Dedifferentiated amniotic fluid mesenchymal stem cell (primary cell): ENCODE data around the gene FAM117B.
A peak's percentile ranks its signal among the peaks of the same experiment; 100 is the strongest.
"Not testable (repeated sequence)": the region's sequence is repeated elsewhere in the genome, so short reads cannot be mapped to it uniquely, and the experiment has no call there.

ENCODE experiments used
- DNase-seq: peaks from one replicate; pipeline ENCODE4 v3.0.0-alpha.2; 2016; ENCODE audit errors: extremely low spot score

The FAM117B gene

DNA sequence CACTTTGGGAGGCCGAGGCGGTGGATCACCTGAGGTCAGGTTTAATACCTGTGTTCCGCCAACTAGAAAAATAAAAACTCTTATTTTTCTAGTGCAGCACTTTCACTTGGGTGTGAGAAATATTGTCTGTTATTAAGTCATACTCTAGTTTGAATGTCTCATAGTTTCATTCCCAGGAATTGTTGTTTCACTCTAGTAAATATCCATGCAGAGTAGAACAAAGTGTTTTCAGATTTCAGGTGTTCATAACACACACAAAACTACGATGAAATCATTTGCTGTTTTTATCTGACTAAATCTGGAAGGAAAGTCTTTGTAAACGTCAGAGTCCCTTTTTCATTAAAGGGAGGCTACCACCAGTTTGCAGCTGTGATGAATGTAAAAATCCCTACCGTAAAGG is 4.0 kb downstream of the FAM117B start:
- no peak for DNase-seq

DNA sequence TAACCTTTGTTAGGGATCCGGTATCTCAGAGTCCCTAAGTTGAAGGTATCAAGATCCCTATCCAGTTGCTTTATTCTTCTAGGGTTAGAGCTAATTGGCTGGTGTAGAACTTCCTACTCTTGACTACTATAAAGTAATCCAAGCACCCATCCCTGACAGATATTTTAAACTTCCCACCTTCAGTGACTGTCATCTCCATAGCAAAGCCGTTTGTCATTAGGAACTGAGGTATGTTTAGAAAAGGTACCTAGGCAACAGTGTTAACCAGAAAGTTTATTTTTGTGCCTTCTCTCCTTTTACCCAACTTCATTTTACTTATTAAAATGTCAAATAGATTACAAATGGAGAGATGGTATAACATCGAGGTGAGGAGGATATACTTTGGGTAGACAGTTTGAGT is 4.5 kb downstream of the FAM117B start:
- no peak for DNase-seq

DNA sequence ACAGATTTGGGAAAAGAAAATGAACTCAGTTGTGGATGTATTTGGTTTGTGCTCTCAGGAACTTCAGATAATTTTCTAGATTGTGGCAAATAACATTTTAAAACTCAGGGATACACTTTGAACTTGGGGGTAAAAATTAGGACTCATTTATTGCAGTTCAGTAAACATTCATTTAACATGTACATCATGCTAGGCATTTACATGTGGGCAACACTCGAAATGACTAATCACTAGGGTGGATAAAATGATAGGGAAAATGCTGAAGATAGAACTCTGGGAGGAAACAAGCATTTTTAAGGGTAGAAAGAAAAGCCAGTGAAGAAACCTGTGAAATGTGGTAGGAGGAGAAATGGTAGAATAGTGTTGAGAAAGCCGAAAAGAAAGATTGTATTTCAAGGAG is 7.8 kb downstream of the FAM117B start:
- DNase-seq: no peak

DNA sequence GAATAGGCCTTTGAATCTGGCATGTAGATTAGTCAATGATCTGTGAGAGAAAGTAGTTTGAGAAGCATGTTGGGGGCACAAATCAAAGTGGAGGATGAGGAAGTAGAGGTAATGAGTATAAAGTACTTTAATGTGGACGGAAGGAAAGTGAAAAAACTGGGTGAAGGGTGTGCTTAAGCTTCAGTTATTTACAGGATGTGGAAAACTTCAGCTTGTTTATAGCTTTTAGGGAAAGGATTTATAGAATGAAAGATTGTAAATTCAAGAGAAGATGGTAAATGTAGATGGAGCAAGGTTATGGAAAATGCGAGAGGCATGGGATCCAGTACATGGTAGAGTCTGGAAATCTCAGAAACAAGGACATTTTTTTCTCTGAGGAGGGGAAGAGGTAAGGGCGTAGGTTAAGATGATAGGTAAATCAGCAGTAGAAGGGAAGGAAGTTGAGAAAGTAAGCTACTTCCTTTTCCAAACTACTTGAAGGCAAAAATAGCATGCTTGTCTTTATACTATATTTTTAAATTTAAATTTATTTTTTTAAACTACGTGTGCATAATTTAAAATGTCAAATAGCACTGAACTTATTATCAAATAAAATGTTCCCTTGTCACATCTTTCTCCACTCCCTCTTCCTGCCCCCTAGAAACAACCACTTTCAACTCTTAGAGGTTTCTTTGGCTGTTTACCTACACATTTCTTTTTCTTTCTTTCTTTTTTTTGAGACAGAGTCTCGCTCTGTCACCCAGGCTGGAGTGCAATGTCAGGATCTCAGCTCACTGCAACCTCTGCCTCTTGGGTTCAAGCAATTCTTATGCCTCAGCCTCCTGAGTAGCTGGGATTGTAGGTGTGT is 8.5 kb downstream of the FAM117B start:
- DNase-seq: no peak

GRCh38 chr2:202652119-202652518 is 17.4 kb downstream of the FAM117B start:
- no peak for DNase-seq

GRCh38 chr2:202653890-202654289 is 19.1 kb downstream of the FAM117B start:
- DNase-seq: no peak

DNA sequence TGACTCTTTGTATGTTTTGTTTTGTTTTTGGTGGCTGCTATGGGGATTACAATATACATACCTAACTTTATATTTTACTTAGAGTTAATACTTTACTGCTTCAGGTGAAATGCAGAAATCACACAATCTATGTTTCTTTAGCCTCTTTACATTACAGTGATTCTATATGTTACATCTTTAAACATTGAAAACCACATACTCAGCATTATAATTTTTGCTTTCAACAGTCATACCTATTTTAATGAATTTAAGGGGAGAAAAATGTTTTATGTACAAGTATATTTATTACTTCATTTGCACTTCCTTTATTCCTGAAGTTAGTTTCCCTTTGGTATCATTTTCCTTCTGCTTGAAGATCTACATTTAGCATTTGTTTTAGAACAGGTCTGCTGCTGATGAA is 23.1 kb downstream of the FAM117B start:
- no peak for DNase-seq

GRCh38 chr2:202660796-202661195 is 26.0 kb downstream of the FAM117B start:
- no peak for DNase-seq

GRCh38 chr2:202669841-202670240 is 35.1 kb downstream of the FAM117B start:
- DNase-seq: no peak

DNA sequence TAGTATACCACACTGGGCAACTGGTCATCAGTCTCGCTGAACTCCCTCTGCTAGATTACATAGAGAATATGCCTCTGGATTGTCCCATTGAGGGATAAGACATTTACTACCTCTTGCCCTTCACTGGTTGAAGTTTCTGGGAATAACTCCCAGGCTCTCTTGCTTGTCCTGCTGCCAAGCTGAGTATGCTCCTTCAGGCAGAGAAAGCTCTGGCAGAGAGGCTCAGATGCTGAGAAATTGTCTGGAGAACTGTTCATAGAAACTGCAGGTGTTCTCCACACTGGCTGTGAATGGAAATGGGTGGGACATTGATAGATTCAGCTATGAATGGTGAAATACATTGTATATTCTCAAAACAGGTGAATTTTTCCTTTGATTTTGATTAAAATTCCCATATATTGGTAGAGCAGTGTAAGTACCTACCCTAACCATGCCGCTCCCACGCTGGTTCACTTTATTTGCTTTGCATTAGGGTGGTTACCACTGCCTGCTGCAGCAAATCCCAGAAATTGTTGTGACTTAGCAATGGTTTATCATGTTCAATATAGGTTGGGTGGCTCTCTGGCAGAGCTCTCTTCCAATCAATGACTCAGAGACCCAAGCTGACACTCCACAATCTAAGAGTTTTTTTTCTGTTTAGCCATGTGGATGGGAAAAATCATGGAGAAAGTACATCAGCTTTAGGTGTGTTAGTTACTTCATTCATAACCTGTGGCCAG is 36.7 kb downstream of the FAM117B start:
- DNase-seq: no peak

GRCh38 chr2:202675097-202675496 is 40.3 kb downstream of the FAM117B start:
- DNase-seq: not testable (repeated sequence)

DNA sequence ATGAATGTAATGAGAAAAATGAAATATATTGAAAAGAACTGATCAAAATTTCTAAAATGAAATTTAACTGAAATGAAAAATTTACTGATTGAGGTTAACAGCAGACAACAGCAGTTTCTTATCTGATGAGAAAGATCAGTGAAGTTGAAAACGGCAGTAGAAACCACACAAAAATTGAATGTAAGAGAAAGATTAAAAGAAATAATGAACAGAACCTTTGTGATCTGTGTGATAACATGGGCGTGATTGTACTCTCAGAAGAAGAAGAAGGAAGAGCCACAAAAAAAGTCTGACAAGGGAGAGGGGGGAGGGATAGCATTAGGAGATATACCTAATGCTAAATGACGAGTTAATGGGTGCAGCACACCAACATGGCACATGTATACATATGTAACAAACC is 45.2 kb downstream of the FAM117B start:
- no peak for DNase-seq

DNA sequence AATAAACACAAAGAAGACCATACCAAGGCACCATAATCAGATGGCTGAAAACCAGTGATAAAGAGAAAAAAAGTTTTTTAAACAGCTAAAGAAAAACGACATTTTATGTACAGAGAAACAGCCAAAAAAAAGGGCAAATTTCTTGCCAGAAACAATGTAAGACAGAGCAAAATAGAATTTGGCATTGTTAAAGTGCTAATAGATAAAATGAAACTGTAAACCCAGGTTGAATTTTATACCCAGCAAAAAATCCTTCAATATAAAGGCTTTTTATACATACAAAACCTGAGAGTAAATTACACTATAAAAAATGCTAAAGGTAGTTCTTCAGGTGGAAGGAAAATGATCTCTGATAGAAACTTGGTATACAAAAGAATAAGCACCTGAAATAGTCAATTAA is 45.7 kb downstream of the FAM117B start:
- no peak for DNase-seq

DNA sequence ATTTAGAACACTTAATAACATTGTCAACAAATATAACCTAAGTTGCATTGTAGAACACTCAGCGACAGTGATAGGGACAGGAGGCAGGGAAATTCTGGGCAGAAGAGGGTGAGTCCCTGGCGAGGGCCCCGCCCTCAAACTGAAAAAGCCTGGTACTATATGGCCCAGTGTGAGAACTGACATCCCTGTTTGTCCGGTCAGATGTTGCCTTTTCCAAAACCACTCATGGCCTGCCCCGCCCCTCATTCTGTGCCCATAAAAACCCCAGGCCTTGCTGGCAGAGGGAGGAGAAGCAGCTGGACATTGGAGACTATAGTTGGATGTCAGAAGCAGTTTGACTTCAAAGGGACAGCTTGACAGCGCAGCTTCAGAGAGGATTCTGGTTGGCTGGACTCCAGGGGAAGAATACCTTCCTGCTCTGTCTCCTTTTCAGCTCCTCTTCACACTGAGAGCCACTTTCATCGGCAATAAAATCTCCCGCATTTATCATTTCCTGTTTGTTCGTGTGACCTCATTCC is 47.0 kb downstream of the FAM117B start:
- DNase-seq: no peak

DNA sequence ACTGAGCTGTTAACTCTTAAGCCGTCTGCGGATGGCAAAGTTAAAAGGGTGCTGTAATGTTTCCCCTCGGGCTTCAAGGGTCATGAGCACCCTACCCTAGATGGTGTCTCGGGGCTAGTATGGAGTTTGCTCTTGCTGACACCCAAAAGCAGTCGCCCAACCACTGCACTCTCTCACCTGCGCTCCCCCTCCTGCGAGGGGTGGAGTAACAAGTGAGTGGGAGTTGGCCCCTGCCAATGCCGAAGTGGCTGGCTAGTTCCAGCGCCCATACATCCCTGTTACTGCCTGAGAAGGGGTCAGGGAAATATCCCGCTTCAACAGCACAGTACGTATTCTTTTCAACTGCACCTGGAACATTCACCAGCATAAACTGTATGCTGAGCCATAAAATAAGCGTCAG is 47.5 kb downstream of the FAM117B start:
- no peak for DNase-seq

DNA sequence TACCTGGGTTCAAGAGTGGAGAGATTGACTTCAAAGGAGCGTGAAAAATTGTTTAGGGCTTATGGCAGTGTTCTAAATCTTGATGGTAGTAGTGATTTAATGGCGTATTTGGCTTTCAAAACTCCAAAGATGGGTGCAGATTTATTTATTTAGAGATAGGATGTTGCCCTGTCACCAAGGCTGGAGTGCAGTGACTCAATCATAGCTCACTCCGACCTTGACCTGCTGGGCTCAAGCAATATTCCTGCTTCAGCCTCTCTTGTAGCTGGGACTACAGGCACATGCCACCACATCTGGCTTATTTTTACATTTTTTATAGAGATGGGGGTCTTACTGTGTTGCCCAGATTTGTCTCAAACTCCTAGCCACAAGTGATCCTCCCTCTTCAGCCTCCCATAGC is 52.5 kb downstream of the FAM117B start:
- DNase-seq: no peak

- DNase-seq: no peak
These were observed 54.7 kb downstream of the FAM117B start for GRCh38 chr2:202689459-202689858.

GRCh38 chr2:202689898-202690297 is 55.1 kb downstream of the FAM117B start:
- DNase-seq: no peak

DNA sequence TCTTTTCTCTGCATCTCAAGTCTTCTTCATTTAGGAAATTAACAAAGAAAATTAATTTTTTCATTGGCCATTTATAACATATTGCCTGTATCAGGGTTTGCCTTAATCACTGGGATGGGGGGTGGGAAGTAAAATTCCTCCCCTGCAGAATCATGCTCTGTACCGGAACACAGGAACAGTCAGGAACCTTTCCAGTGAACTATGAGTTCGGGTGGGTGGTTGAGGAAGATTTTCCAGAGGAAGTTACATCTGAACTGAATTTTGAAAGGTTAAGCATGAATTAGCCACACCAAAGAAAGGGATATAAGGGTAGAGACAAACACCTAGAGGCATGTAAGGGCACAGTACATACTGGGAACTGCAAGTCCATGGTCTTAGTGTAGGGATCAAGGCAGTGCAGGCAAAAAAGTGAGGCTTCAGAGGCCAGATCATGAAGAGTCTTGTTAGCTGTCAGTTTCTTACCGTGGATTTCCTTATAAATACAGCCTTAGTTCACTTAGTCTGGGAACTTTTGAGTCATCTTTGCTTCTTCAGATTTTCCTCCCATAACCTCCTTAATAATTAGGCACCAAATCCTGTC is 55.6 kb downstream of the FAM117B start:
- no peak for DNase-seq

- DNase-seq: no peak
These were observed 58.7 kb downstream of the FAM117B start for GRCh38 chr2:202693503-202693902.

DNA sequence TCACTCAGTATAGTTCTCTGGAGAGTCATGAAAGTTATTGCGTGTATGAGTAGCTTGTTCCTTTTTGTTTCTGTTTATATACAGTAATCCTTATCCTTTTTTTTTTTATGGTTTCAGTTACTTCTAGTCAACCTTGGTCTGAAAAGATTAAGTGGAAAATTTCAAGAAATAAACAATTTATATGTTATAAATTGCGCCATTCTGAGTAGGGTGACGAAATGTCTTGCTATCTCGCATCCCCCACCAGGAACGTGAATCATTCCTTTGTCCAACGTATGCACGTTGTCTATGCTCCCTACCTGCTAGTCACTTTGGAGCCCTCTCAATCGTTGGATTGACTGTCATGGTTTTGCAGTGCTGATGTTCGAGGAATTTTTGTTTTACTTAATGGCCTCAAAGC is 60.4 kb downstream of the FAM117B start:
- DNase-seq: peak; percentile 27

GRCh38 chr2:202700075-202700901 is 65.5 kb downstream of the FAM117B start:
- DNase-seq: no peak
